SK-N-MC (cell line): ENCODE data around the gene AHNAK.
"Not testable (repeated sequence)": the region's sequence is repeated elsewhere in the genome, so short reads cannot be mapped to it uniquely, and the experiment has no call there.

Experiments used
- DNase-seq: peaks from one replicate; pipeline ENCODE4 v3.0.0-alpha.2; 2011; ENCODE audit warnings: low read depth, low spot score
- H3K27ac ChIP-seq: fragments of 200-600 bp; sonication (generic); 2 replicates; pipeline ENCODE4 v1.5.1; 2016; ENCODE audit warnings: mixed run types
- H3K36me3 ChIP-seq: fragments of 200-600 bp; sonication (generic); 2 replicates; pipeline ENCODE4 v1.6.1; 2017; ENCODE audit warnings: antibody characterized with exemption, low read length, mixed read lengths; ENCODE audit not compliant: insufficient read depth
- H3K4me3 ChIP-seq: fragments of 200-600 bp; sonication (generic); 2 replicates; pipeline ENCODE4 v1.5.1; 2016
- H3K9ac ChIP-seq: fragments of 200-600 bp; sonication (generic); 2 replicates; pipeline ENCODE4 v1.8.0; 2017; ENCODE audit warnings: mixed run types, mixed read lengths; ENCODE audit not compliant: insufficient read length
- H3K9me3 ChIP-seq: fragments of 200-600 bp; sonication (generic); 2 replicates; pipeline ENCODE4 v1.6.1; 2017; ENCODE audit warnings: low read depth, mild to moderate bottlenecking, antibody characterized with exemption, low read length, moderate library complexity, mixed read lengths
- EZH2 ChIP-seq: fragments of 200-600 bp; sonication (generic); IDR thresholded peaks from one replicate; pipeline ENCODE4 v1.6.1; 2017; ENCODE audit warnings: antibody characterized with exemption
- FOXP2 ChIP-seq: optimal IDR thresholded peaks from 2 replicates; pipeline ENCODE3; 2011; ENCODE audit warnings: mild to moderate bottlenecking, moderate library complexity; ENCODE audit not compliant: insufficient read depth; ENCODE audit errors: extremely low read length, control extremely low read depth
- POLR2AphosphoS5 ChIP-seq: IDR thresholded peaks from 2 replicates; pipeline ENCODE4 v1.6.1; 2012; ENCODE audit warnings: mild to moderate bottlenecking, low read depth, low read length, borderline replicate concordance

Gene AHNAK

GRCh38 chr11:62574363-62575071, 27.9 kb upstream of the AHNAK start:
- H3K27ac ChIP-seq: peak overlapping the region; percentile 47; the same call in 1 of the 2 replicates
- H3K9me3 ChIP-seq: no peaks in the 10 kb centered on the region
- H3K36me3 ChIP-seq: peaks cover 65% of the 10 kb centered on the region
- peak overlapping the region; percentile 87 for H3K9ac ChIP-seq
- TF ChIP-seq FOXP2: no peak
- TF ChIP-seq POLR2AphosphoS5: no peak
- no peak for TF ChIP-seq EZH2
- peak overlapping the region; percentile 83 for H3K4me3 ChIP-seq
- no peak for DNase-seq

DNA sequence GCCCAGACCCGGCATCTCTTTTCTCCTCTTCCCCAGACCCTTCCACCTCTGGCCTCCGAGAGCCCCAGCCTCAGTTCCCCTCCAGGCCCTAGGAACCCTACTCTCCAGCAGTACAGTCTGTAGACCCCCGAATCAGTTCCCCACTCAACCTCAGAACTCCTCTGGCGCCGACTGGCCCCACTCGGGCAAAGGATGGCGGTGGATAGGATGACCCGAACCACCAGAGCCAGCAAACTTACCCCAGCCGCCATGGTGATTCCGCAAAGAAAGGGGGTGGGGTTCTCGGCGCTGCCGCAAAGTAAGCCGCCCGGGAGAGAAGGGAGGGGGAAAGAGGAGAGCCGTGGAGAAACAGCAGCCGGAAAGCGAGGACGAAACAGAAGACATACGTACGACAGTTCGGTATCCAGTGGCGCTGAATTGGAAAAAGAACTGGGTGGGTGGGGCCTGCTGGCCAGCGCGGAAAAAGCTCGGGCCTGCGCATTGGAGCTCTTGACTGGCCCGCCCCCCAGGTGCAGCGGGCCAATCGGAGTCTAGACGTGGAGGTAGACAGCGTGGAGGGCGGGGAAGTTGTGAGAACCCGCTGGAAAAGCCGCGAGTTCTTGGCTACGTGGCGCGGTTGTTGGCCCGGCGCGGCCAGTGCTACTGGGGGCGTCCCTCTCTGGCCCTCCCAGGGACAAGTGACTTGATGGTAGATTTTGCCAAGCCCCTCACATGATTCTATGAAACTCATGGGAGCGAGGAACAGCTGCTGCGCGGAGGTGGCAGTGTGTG, 27.2 kb upstream of the AHNAK start, which contains the start of gene EEF1G:
TSS of gene EEF1G (minus strand) at position 300 of the 771 bp plus-strand sequence. CDS start at position 251, 49 bp downstream.
- Histone ChIP-seq H3K27ac (peak within 1 kb of the TSS; percentile 87), H3K9me3 (no peaks in the 10 kb centered on the region), H3K9ac (peak within 1 kb of the TSS; percentile 96), H3K4me3 (peak within 1 kb of the TSS; percentile 83), H3K36me3 (peaks cover 67% of the 10 kb centered on the region)
- TF ChIP-seq EZH2 (no peak), POLR2AphosphoS5 (peak; percentile 97), FOXP2 (peak; percentile 94)
- peak; percentile 99 for DNase-seq

- Histone ChIP-seq H3K4me3 (peak overlapping the region; percentile 82), H3K27ac (peak overlapping the region; percentile 87), H3K36me3 (peaks cover 66% of the 10 kb centered on the region), H3K9ac (peak overlapping the region; percentile 96), H3K9me3 (no peaks in the 10 kb centered on the region)
- TF ChIP-seq POLR2AphosphoS5 (no peak), FOXP2 (no peak), EZH2 (no peak)
- DNase-seq: no peak
Measured at GRCh38 chr11:62573006-62573591, 26.5 kb upstream of the AHNAK start.

- DNase-seq: no peak
- TF ChIP-seq EZH2 (no peak), POLR2AphosphoS5 (no peak; the same call in 1 of the 2 replicates), FOXP2 (no peak)
- Histone ChIP-seq H3K36me3 (peaks cover 69% of the 10 kb centered on the region), H3K9ac (peak overlapping the region; percentile 96), H3K4me3 (peak overlapping the region; percentile 82), H3K27ac (peak overlapping the region; percentile 87), H3K9me3 (no peaks in the 10 kb centered on the region)
Measured at GRCh38 chr11:62572431-62572830, 25.8 kb upstream of the AHNAK start.

DNA sequence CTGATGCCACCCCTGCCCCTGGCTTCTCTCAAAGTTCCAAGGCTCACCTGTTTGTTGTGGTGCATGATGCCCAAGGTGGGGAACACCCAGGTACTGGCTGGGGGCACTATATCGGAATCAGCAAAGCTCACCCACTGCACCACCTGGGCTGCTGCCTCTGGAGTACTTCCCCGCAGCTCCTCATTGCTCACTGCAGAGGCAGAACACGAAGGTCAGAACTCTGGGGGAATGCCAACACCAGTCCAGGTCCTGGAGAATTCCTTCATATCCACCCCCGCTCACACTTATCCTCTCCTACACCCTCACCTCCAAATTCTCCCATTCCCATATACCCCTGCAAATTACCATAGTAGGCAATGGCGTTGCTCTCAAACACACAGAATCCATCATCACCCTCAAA, 24.9 kb upstream of the AHNAK start:
- not testable (repeated sequence) for H3K9me3 ChIP-seq, DNase-seq
- Histone ChIP-seq H3K9ac (peak overlapping the region; percentile 96), H3K4me3 (peak overlapping the region; percentile 82), H3K27ac (peak overlapping the region; percentile 87), H3K36me3 (peaks cover 73% of the 10 kb centered on the region)

DNA sequence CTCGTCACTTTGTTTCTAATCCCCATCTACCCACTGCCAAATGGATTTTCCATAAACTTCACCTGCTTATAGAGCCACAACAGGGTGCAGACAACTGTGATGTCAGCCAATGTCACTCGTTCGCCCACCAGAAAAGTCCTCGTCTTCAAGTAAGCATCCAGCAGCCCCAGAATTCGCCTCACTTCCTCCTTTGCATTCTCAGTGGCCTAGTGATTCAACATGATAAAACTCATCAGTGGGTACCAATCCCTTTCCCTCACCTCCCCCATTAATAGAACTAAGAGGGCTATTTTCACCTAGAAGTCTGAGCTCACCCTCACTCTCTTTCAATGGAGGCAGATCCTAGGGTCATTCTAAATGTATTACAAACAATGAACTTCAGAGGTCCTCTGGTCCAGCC, 24.3 kb upstream of the AHNAK start:
- H3K36me3 ChIP-seq: peaks cover 73% of the 10 kb centered on the region
- not testable (repeated sequence) for H3K27ac ChIP-seq, H3K9ac ChIP-seq, DNase-seq, H3K9me3 ChIP-seq
- H3K4me3 ChIP-seq: peak overlapping the region; percentile 82; the same call in 1 of the 2 replicates

DNA sequence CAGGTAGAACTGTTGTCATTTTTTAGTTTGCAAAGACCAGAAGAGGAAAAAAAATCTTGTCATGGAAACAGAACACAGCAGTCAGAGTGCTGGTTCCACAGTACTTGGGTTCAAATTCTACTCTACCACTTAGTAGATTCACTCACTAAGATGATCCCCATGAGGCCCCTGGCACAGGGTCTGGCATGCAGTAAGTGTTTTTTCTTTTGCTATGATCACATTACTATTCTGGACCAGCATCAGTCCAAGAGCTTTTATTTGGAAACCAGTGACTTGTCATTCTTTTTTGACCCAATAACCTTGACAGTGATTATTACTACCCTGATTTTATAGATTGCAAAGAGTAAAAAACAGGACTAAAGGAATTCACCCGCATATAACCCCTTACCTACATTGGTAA, 23.0 kb upstream of the AHNAK start:
- no peak for DNase-seq
- no peaks in the 10 kb centered on the region for H3K9me3 ChIP-seq
- H3K4me3 ChIP-seq: no peak overlapping the region
- peak overlapping the region; percentile 47 for H3K9ac ChIP-seq
- no peak for TF ChIP-seq POLR2AphosphoS5
- TF ChIP-seq EZH2: no peak
- TF ChIP-seq FOXP2: no peak
- peaks cover 80% of the 10 kb centered on the region for H3K36me3 ChIP-seq
- no peak overlapping the region for H3K27ac ChIP-seq

- Histone ChIP-seq H3K9me3 (no peaks in the 10 kb centered on the region), H3K27ac (peak overlapping the region; percentile 54), H3K36me3 (peaks cover 91% of the 10 kb centered on the region), H3K9ac (peak overlapping the region; percentile 32), H3K4me3 (no peak overlapping the region)
- no peak for DNase-seq
- TF ChIP-seq EZH2 (no peak), POLR2AphosphoS5 (no peak), FOXP2 (no peak)
Measured at GRCh38 chr11:62567018-62567633, 20.5 kb upstream of the AHNAK start.
